Endothelial cell of umbilical vein (primary cell): ENCODE results near the gene USP6. TPM values are rescaled to one million over a fixed set of nuclear protein-coding genes. Genes with fewer than 3 reads are reported as not detected.
A peak's percentile ranks its signal among the peaks of the same experiment; 100 is the strongest.

Source experiments
- BruUV-seq: library from RNA; stranded (reverse); fragments of 400-500 nt; replicated peaks from 2 replicates; lab custom pipeline; 2021; lab: Mats Ljungman, UMichigan
- CTCF ChIA-PET: fragments of 300-600, 350-600 bp; sonication (Branson Sonifier 250); formaldehyde crosslinking; loops from one replicate; lab custom pipeline; 2021; ENCODE audit warnings: antibody characterized with exemption, inconsistent platforms; lab: Charles Lee
- POLR2A ChIA-PET: fragments of 300-600, 350-600 bp; sonication (Branson Sonifier 250); formaldehyde crosslinking; loops from one replicate; lab custom pipeline; 2021; ENCODE audit warnings: antibody characterized with exemption, inconsistent platforms; lab: Charles Lee
- DNase-seq: peaks from one replicate; pipeline ENCODE4 v3.0.0-alpha.2; 2011; ENCODE audit warnings: low read depth, low spot score
- FAIRE-seq: peaks from 2 replicates; lab custom pipeline; 2011; peaks lifted over from hg19 to GRCh38; lab: Jason Lieb, UNC
- H2AFZ ChIP-seq: 2 replicates; pipeline ENCODE4 v1.6.0; 2012; ENCODE audit warnings: low read depth, low read length, control low read depth, inconsistent platforms
- H3K27ac ChIP-seq: 2 replicates; pipeline ENCODE4 v1.5.1; 2011; ENCODE audit warnings: low read depth, mild to moderate bottlenecking, control low read depth, low read length, moderate library complexity; ENCODE audit not compliant: insufficient read depth
- H3K27me3 ChIP-seq, 2 experiments: 2 replicates each; pipeline versions ENCODE4 v1.6.0 to v1.6.1; 2011; ENCODE audit warnings: low read length in 2 of 2, mixed read lengths in 1 of 2; ENCODE audit not compliant: control insufficient read depth in 2 of 2, insufficient read depth in 2 of 2
- H3K36me3 ChIP-seq, 2 experiments: 2 replicates in 1 of 2; 3 replicates in 1 of 2; pipeline ENCODE4 v1.5.1; 2011; ENCODE audit warnings: low read length in 2 of 2, mild to moderate bottlenecking in 1 of 2, moderate library complexity in 1 of 2; ENCODE audit not compliant: control insufficient read depth in 2 of 2, insufficient read depth in 2 of 2; ENCODE audit errors: extremely low read depth in 1 of 2
- H3K4me1 ChIP-seq: 3 replicates; pipeline ENCODE4 v1.5.1; 2011; ENCODE audit warnings: mild to moderate bottlenecking, low read length; ENCODE audit not compliant: control insufficient read depth, insufficient read depth; ENCODE audit errors: extremely low read depth
- H3K4me2 ChIP-seq: 2 replicates; pipeline ENCODE4 v1.6.1; 2011; ENCODE audit warnings: low read length, control low read depth, mixed read lengths; ENCODE audit not compliant: insufficient read depth
- H3K4me3 ChIP-seq, 3 experiments: fragments of 200-600 bp in 1 of 3; sonication (generic), shearing (Covaris generic) in 1 of 3; replicated peaks in 1 of 3; 2 replicates each; pipeline ENCODE4 v1.5.1; 2011 to 2016; ENCODE audit warnings: control low read depth in 3 of 3, low read length in 3 of 3, mild to moderate bottlenecking in 2 of 3, inconsistent platforms in 1 of 3, low read depth in 1 of 3, moderate library complexity in 1 of 3; ENCODE audit not compliant: insufficient read depth in 1 of 3
- H3K79me2 ChIP-seq: 2 replicates; pipeline ENCODE4 v1.6.0; 2012; ENCODE audit warnings: low read length, inconsistent platforms; ENCODE audit not compliant: control insufficient read depth, insufficient read depth
- H3K9ac ChIP-seq: replicated peaks from 2 replicates; pipeline ENCODE3; 2011; ENCODE audit warnings: low read length, control low read depth; ENCODE audit not compliant: insufficient read depth; ENCODE audit errors: extremely low read depth
- H3K9me1 ChIP-seq: replicated peaks from 3 replicates; pipeline ENCODE4 v1.6.0; 2011; ENCODE audit warnings: mild to moderate bottlenecking, low read length; ENCODE audit not compliant: control insufficient read depth, insufficient read depth; ENCODE audit errors: extremely low read depth
- H3K9me3 ChIP-seq: replicated peaks from 2 replicates; pipeline ENCODE4 v1.5.1; 2012; ENCODE audit warnings: low read length, inconsistent platforms; ENCODE audit not compliant: control insufficient read depth, insufficient read depth
- H4K20me1 ChIP-seq: replicated peaks from 2 replicates; pipeline ENCODE3; 2011; ENCODE audit warnings: mild to moderate bottlenecking, low read length; ENCODE audit not compliant: control insufficient read depth, insufficient read depth; ENCODE audit errors: extremely low read depth
- EZH2 ChIP-seq: IDR thresholded peaks from 2 replicates; pipeline ENCODE4 v1.6.1; 2012; ENCODE audit warnings: borderline replicate concordance, low read depth, mild to moderate bottlenecking, moderate library complexity, low read length, inconsistent platforms; ENCODE audit not compliant: severe bottlenecking
- FOS ChIP-seq: IDR thresholded peaks from 2 replicates; pipeline ENCODE4 v1.6.1; 2011; ENCODE audit warnings: mild to moderate bottlenecking, low read length, moderate library complexity, borderline replicate concordance; ENCODE audit not compliant: insufficient read depth
- GATA2 ChIP-seq: IDR thresholded peaks from 2 replicates; pipeline ENCODE4 v1.7.0; 2011; ENCODE audit warnings: low read depth, mild to moderate bottlenecking, moderate library complexity, mixed read lengths, low read length; ENCODE audit not compliant: insufficient read length, insufficient read depth
- JUN ChIP-seq: IDR thresholded peaks from 2 replicates; pipeline ENCODE4 v1.6.1; 2011; ENCODE audit warnings: borderline replicate concordance, low read depth; ENCODE audit not compliant: insufficient read length, insufficient read depth
- MYC ChIP-seq: IDR thresholded peaks from one replicate; pipeline ENCODE4 v1.6.1; 2011; ENCODE audit warnings: mild to moderate bottlenecking, low read depth, low read length
- POLR2A ChIP-seq: IDR thresholded peaks from 2 replicates; pipeline ENCODE4 v1.6.1; 2012; ENCODE audit warnings: low read depth, mild to moderate bottlenecking, control low read depth, low read length
- POLR2AphosphoS5 ChIP-seq: IDR thresholded peaks from 2 replicates; pipeline ENCODE4 v1.6.1; 2012; ENCODE audit warnings: low read depth, mild to moderate bottlenecking, control low read depth, low read length, moderate library complexity; ENCODE audit not compliant: insufficient read depth
- dilution Hi-C: fragments of 300-500 bp; cut with MboI; formaldehyde crosslinking; loops from one replicate; pipeline ENCODE4 v1.15.0; 2019; ENCODE audit warnings: low sequenced_read_pairs; ENCODE audit not compliant: extremely low pct_ligation_motif_present
- intact Hi-C: fragments of 100-400 bp; cut with micrococcal nuclease; formaldehyde crosslinking; loops from one replicate; pipeline ENCODE4 v1.10.0; 2022
- polyA plus RNA-seq, 4 experiments: library from polyadenylated mRNA; depleted of rRNA in 3 of 4; stranded (reverse) in 3 of 4; unstranded in 1 of 4; fragments of >200 nt; gene quantifications; 2 replicates each; pipeline versions ENCODE4 v1.2.1 to v1.2.3, GENCODE V29; 2011 to 2012; ENCODE audit warnings: missing spikeins in 1 of 4
- total RNA-seq: library from RNA; stranded (reverse); gene quantifications from 2 replicates; pipeline ENCODE4 v1.2.3, GENCODE V29; 2021
- TF ChIP-seq, protein P1 (sequence below), 2 donors: IDR thresholded peaks; 1 replicate in 1 of 2; 2 replicates in 1 of 2; pipeline ENCODE4 v1.5.1; 2011; ENCODE audit warnings: low read length in 2 of 2, mild to moderate bottlenecking in 2 of 2, moderate library complexity in 2 of 2, control low read depth in 1 of 2, inconsistent platforms in 1 of 2, low read depth in 1 of 2; ENCODE audit not compliant: insufficient read depth in 1 of 2; ENCODE audit errors: extremely low read depth in 1 of 2
- TF ChIP-seq, protein P2 (sequence below): IDR thresholded peaks from 2 replicates; pipeline ENCODE4 v1.6.1; 2011; ENCODE audit not compliant: insufficient read depth, insufficient read length

The USP6 gene
- total and polyA plus RNA-seq, 2 donors (not counting 3 experiments of a cell fraction or from before 2014, with no cell fraction given), result under 0.01 to 0.15 TPM

GRCh38 chr17:5191541-5192417, 75.9 kb downstream of the USP6 start, which contains the start of gene ZNF594:
Gene ZNF594, minus strand, starts transcription at chr17:5191868. Its CDS starts 7,612 bp downstream, at chr17:5184256.
- dilution Hi-C loops, result no loop called here
- TF ChIP-seq MYC (no peak), POLR2AphosphoS5 (peak; percentile 87), GATA2 (no peak), EZH2 (no peak), JUN (no peak), POLR2A (peak; percentile 85), FOS (no peak)
- TF ChIP-seq, protein P1, sequence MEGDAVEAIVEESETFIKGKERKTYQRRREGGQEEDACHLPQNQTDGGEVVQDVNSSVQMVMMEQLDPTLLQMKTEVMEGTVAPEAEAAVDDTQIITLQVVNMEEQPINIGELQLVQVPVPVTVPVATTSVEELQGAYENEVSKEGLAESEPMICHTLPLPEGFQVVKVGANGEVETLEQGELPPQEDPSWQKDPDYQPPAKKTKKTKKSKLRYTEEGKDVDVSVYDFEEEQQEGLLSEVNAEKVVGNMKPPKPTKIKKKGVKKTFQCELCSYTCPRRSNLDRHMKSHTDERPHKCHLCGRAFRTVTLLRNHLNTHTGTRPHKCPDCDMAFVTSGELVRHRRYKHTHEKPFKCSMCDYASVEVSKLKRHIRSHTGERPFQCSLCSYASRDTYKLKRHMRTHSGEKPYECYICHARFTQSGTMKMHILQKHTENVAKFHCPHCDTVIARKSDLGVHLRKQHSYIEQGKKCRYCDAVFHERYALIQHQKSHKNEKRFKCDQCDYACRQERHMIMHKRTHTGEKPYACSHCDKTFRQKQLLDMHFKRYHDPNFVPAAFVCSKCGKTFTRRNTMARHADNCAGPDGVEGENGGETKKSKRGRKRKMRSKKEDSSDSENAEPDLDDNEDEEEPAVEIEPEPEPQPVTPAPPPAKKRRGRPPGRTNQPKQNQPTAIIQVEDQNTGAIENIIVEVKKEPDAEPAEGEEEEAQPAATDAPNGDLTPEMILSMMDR (IDR thresholded peaks at IDR 0.05; ENCODE audit: extremely low read depth in 1 of 2, insufficient read depth in 1 of 2, low read depth in 1 of 2, low read length in 2 of 2), result peak; percentile 74 to 86
- TF ChIP-seq, protein P2, sequence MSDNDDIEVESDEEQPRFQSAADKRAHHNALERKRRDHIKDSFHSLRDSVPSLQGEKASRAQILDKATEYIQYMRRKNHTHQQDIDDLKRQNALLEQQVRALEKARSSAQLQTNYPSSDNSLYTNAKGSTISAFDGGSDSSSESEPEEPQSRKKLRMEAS, result peak; percentile 24
- intact Hi-C loops, result loop anchor here (5.0 kb wide), 1 partner anchor 79 kb away; the partner anchor contains the start of gene ZNF232
- H3K79me2 ChIP-seq, result no peaks in the 10 kb centered on the region
- no peaks in the 10 kb centered on the region for H3K36me3 ChIP-seq
- H3K9me1 ChIP-seq, result no peaks in the 10 kb centered on the region
- CTCF ChIA-PET, result interaction anchor here (0.6 to 1.3 kb wide), 3 partner anchors 9 to 1766 kb away, joined by 3 to 5 read pairs (median 4); no protein-coding TSS in a partner anchor
- FAIRE-seq (peak; percentile 85), DNase-seq (peak; percentile 93)
- H2AFZ ChIP-seq, result peak within 1 kb of the TSS; percentile 95
- H3K27ac ChIP-seq, result peak within 1 kb of the TSS; percentile 42
- peak within 1 kb of the TSS; percentile 81 for H3K4me2 ChIP-seq
- H4K20me1 ChIP-seq, result no peaks in the 10 kb centered on the region
- H3K4me3 ChIP-seq, result peak within 1 kb of the TSS; percentile 42 to 77 (median 76)
- POLR2A ChIA-PET, result interaction anchor here (0.9 to 1.4 kb wide), 2 partner anchors 10 to 248 kb away, joined by 3 to 4 read pairs; partner anchors contain the start of gene C1QBP
- peaks cover 2% of the 10 kb centered on the region for H3K9me3 ChIP-seq
- peak within 1 kb of the TSS; percentile 82 for H3K9ac ChIP-seq
- no peaks in the 10 kb centered on the region for H3K27me3 ChIP-seq
- no TSS peak for BruUV-seq
- peaks cover 3% of the 10 kb centered on the region for H3K4me1 ChIP-seq
